H1 (cell line): ENCODE results near the gene PTGDS. TPM values are rescaled to one million over a fixed set of nuclear protein-coding genes. Genes with fewer than 3 reads are reported as not detected.

Source experiments
- ASH2L ChIP-seq: fragments of 200-600, 300-600 bp; sonication (generic); IDR thresholded peaks from one replicate; pipeline ENCODE4 v1.7.1; 2017; ENCODE audit warnings: low read length
- polyA plus RNA-seq, 7 experiments: library from polyadenylated mRNA; depleted of rRNA in 3 of 7; stranded (reverse) in 5 of 7; unstranded in 2 of 7; fragments of >200 nt in 5 of 7; fragments of 200-250 nt in 2 of 7; gene quantifications; 1 replicate in 5 of 7; 2 replicates in 1 of 7; 4 replicates in 1 of 7; pipeline versions ENCODE4 v1.2.1 to v1.2.3, GENCODE V29; 2011 to 2013; ENCODE audit warnings: missing spikeins in 2 of 7, mixed read lengths in 2 of 7
- total RNA-seq: library from RNA; stranded (reverse); fragmentation: NEBNext Ultra II Directional; extraction: Animal tissue kit (Norgen Biotek cat#: 25700); gene quantifications from 2 replicates; pipeline ENCODE4 v1.2.1, GENCODE V29; 2021

Gene PTGDS
- total and polyA plus RNA-seq, 2 of the 8 experiments (the other 6 are each of a cell fraction or from before 2014, with no cell fraction given) = 1.7 to 2.3 TPM

- TF ChIP-seq ASH2L = no peak
Observed at GRCh38 chr9:137008312-137008711, 31.0 kb downstream of the PTGDS start (continued).
